Measurements from ENCODE around the gene RXFP1.

GRCh38 chr4:158624889-158625478, 103.3 kb downstream of the RXFP1 start:
- no peak for TF ChIP-seq RXRA (IDR thresholded peaks at IDR 0.05; ENCODE audit: borderline replicate concordance, low read depth)
- TF ChIP-seq CTCF (IDR thresholded peaks at IDR 0.05) = peak; percentile 80
- TF ChIP-seq REST (IDR thresholded peaks at IDR 0.05; ENCODE audit: low read depth, low read length) = no peak

Data from SK-N-SH (cell line).